ENCODE results near the gene SCAPER.

- TF ChIP-seq EZH2 (IDR thresholded peaks at IDR 0.05; ENCODE audit: borderline replicate concordance, insufficient read depth, low read depth, low read length, poor library complexity, severe bottlenecking) (no peak), CTCF (IDR thresholded peaks at IDR 0.05) (no peak)
Observed at GRCh38 chr15:76359152-76359551, 546.0 kb downstream of the SCAPER start.
